Prostate gland (tissue), 2 donors: Measurements from ENCODE around the gene PIP5K1C.

Experiments used
- CTCF ChIP-seq, 4 experiments: fragments of 200-600 bp in 2 of 4; fragments of 450-650 bp in 2 of 4; sonication (generic) in 2 of 4; IDR thresholded peaks; 1 replicate in 3 of 4; 2 replicates in 1 of 4; pipeline ENCODE4 v1.5.1; 2016 to 2019; ENCODE audit warnings: antibody characterized with exemption in 4 of 4, mild to moderate bottlenecking in 2 of 4, moderate library complexity in 2 of 4
- POLR2A ChIP-seq: fragments of 450-650 bp; IDR thresholded peaks from one replicate; pipeline ENCODE4 v1.6.1; 2016; ENCODE audit warnings: antibody characterized with exemption, mild to moderate bottlenecking
- POLR2AphosphoS5 ChIP-seq: sonication (generic); formaldehyde crosslinking; IDR thresholded peaks from one replicate; pipeline ENCODE4 v1.6.1; 2017; ENCODE audit warnings: antibody characterized with exemption

GRCh38 chr19:3696660-3696995 is 3.6 kb downstream of the PIP5K1C start:
- TF ChIP-seq CTCF (IDR thresholded peaks at IDR 0.05) (no peak), POLR2A (no peak), POLR2AphosphoS5 (no peak)
